ENCODE data around the gene ABCG2. TPM values are rescaled to one million over a fixed set of nuclear protein-coding genes. Genes with fewer than 3 reads are reported as not detected.
A peak's percentile ranks its signal among the peaks of the same experiment; 100 is the strongest.

Gene ABCG2
- total and polyA plus RNA-seq, 5 donors from 2014 or later: 0.27 to 0.69 (median 0.48) TPM

DNA sequence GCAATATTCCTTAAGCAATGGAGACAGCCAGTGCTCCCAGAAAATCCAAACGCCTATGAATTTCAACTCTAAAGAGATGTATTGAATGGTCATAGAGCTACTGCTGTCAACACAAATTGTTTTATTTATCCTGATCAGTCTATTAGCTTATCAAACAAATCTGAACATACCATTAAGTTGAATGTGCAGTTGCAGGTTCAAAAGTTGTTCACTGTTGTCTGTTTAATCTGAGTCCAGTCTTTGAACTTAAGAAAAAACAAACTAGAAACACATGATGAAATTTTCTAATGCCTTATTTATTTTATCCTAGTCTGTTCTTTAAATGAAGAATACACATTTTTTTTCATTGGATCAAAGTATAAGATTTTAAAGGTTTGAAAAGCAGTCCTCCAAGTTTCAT, 77.8 kb downstream of the ABCG2 start:
- Mint-ChIP-seq H3K4me3 (no peak overlapping the region), H3K27me3 (no peaks in the 10 kb centered on the region), H3K27ac (no peak overlapping the region), H3K4me1 (no peaks in the 10 kb centered on the region), H3K9me3 (no peaks in the 10 kb centered on the region), H3K36me3 (peaks cover 18% of the 10 kb centered on the region)
- Histone ChIP-seq H3K36me3 (ENCODE audit: control insufficient read depth, insufficient read depth, low read length) (peaks cover 5% of the 10 kb centered on the region), H3K4me1 (ENCODE audit: control insufficient read depth, insufficient read depth, low read length, poor library complexity, severe bottlenecking) (no peaks in the 10 kb centered on the region), H3K27ac (ENCODE audit: insufficient read depth, low read length, poor library complexity, severe bottlenecking) (no peak overlapping the region), H3K4me3 (ENCODE audit: low read depth, low read length) (no peak overlapping the region), H3K9me3 (ENCODE audit: control insufficient read depth in 2 of 2, low read length in 2 of 2) (no peaks in the 10 kb centered on the region), H3K27me3 (ENCODE audit: control insufficient read depth, insufficient read depth, low read length) (no peaks in the 10 kb centered on the region)
- DNase-seq (no peak), ATAC-seq (ENCODE audit: low read depth in 2 of 2) (no peak)

DNA sequence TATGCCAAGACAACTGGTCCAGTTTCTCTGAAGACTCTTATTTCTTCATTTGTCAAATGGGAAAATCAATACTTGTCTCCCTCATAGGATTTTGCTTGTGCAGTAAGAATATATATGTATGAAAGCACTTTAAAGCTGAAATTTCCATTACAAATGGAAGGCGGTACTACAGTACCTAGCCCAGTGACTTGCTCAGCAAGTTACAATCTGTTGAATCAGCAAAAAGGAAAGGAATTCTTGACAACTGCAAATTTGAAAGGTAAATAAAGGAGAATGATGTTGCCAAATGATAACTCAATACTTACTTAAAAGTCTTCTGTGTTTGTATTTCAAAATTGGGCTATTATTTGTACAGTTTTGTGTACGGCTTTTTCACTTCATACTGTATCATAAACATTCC, 79.9 kb downstream of the ABCG2 start:
- Histone ChIP-seq H3K9me3 (ENCODE audit: control insufficient read depth in 2 of 2, low read length in 2 of 2) (no peaks in the 10 kb centered on the region), H3K4me3 (ENCODE audit: low read depth, low read length) (no peak overlapping the region), H3K36me3 (ENCODE audit: control insufficient read depth, insufficient read depth, low read length) (peaks cover 10% of the 10 kb centered on the region), H3K27me3 (ENCODE audit: control insufficient read depth, insufficient read depth, low read length) (no peaks in the 10 kb centered on the region), H3K27ac (ENCODE audit: insufficient read depth, low read length, poor library complexity, severe bottlenecking) (no peak overlapping the region), H3K4me1 (ENCODE audit: control insufficient read depth, insufficient read depth, low read length, poor library complexity, severe bottlenecking) (no peaks in the 10 kb centered on the region)
- H3K9me3 Mint-ChIP-seq: peaks cover 0 to 1% (median 0%) of the 10 kb centered on the region in 7 donors
- H3K27me3 Mint-ChIP-seq: no peaks in the 10 kb centered on the region
- no peak for DNase-seq
- peaks cover 33% of the 10 kb centered on the region for H3K36me3 Mint-ChIP-seq
- no peak overlapping the region for H3K4me3 Mint-ChIP-seq
- no peak for ATAC-seq (ENCODE audit: low read depth in 2 of 2)
- no peak overlapping the region for H3K27ac Mint-ChIP-seq
- no peaks in the 10 kb centered on the region for H3K4me1 Mint-ChIP-seq

DNA sequence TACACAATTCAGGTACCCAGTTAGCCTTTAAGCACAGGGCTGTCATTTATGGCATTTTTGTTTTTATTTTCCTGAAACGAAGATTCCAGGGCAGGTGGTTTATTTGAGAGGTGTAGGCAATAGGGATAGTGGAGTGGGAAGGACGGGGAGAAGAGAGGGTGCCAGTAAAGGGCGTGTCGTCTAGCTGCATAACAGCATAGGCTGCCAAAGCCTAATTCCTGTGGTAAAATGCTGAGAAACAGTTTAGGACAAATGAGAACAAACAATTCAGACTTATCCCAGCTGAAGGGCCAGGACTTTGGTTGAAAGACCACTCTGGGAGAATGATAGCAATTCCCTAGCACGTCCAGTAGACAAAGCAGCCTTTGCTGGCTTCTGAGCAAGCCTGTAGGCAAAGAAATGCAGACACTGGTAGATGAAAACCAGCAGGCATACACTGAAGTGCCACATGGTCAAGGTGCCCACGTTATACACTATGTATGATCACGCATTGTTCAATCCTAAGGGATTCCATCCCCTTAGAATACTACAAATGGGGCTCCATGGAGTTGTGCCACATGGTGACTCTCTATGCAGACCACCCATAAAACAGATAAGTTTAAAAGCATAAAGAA, 80.4 kb downstream of the ABCG2 start:
- no peak overlapping the region for H3K27ac ChIP-seq (ENCODE audit: insufficient read depth, low read length, poor library complexity, severe bottlenecking)
- Mint-ChIP-seq H3K9me3 (peaks cover 0 to 1% (median 0%) of the 10 kb centered on the region in 7 donors), H3K27ac (no peak overlapping the region), H3K4me3 (no peak overlapping the region), H3K36me3 (peaks cover 33% of the 10 kb centered on the region), H3K4me1 (no peaks in the 10 kb centered on the region), H3K27me3 (no peaks in the 10 kb centered on the region)
- peaks cover 10% of the 10 kb centered on the region for H3K36me3 ChIP-seq (ENCODE audit: control insufficient read depth, insufficient read depth, low read length)
- no peaks in the 10 kb centered on the region for H3K9me3 ChIP-seq (ENCODE audit: control insufficient read depth in 2 of 2, low read length in 2 of 2)
- no peaks in the 10 kb centered on the region for H3K27me3 ChIP-seq (ENCODE audit: control insufficient read depth, insufficient read depth, low read length)
- no peak overlapping the region for H3K4me3 ChIP-seq (ENCODE audit: low read depth, low read length)
- no peak for DNase-seq
- no peak for ATAC-seq (ENCODE audit: low read depth in 2 of 2)
- H3K4me1 ChIP-seq (ENCODE audit: control insufficient read depth, insufficient read depth, low read length, poor library complexity, severe bottlenecking): no peaks in the 10 kb centered on the region

DNA sequence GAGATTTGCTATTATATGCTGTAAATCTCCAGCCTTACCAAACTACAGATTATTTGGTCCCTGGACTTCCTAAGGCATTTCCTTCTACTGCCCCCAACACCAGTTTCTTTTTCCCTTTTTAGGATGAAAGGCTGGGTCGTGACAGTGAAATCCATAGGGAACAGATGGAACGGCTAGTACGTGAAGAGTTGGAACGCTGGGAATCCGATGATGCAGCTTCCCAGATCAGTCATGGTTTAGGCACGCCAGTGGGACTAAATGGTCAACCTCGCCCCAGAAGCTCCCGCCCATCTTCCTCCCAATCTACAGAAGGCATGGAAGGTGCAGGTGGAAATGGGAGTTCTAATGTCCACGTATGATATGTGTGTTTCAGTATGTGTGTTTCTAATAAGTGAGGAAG, 83.1 kb downstream of the ABCG2 start:
- Histone ChIP-seq H3K4me3 (ENCODE audit: low read depth, low read length) (no peak overlapping the region), H3K9me3 (ENCODE audit: control insufficient read depth in 2 of 2, low read length in 2 of 2) (peaks cover 3 to 7% of the 10 kb centered on the region in 2 experiments), H3K27me3 (ENCODE audit: control insufficient read depth, insufficient read depth, low read length) (no peaks in the 10 kb centered on the region), H3K4me1 (ENCODE audit: control insufficient read depth, insufficient read depth, low read length, poor library complexity, severe bottlenecking) (no peaks in the 10 kb centered on the region), H3K27ac (ENCODE audit: insufficient read depth, low read length, poor library complexity, severe bottlenecking) (no peak overlapping the region), H3K36me3 (ENCODE audit: control insufficient read depth, insufficient read depth, low read length) (peaks cover 26% of the 10 kb centered on the region)
- Mint-ChIP-seq H3K4me3 (no peak overlapping the region), H3K4me1 (no peaks in the 10 kb centered on the region), H3K27me3 (no peaks in the 10 kb centered on the region), H3K9me3 (peaks cover 0 to 7% (median 3%) of the 10 kb centered on the region in 7 donors), H3K27ac (no peak overlapping the region), H3K36me3 (peaks cover 51% of the 10 kb centered on the region)
- DNase-seq: no peak
- ATAC-seq (ENCODE audit: low read depth in 2 of 2): no peak

DNA sequence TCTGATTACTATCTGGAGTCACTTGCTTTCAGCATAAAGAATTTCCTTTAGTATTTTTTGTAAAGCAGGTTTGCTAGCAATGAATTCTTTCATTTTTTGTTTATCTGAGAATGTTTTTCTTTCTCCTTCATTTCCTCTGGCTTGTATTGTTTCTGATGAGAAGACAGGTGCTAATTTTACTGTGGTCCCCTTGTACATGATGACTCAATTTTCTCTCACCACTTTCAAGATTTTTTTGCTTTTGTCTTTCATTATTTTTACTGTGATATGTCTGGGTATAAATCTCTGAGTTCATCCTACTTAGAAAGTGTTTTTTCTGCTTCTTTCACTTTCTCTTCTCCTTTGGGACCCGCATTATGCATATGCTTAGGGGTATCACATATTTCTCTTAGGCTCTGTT, 88.4 kb downstream of the ABCG2 start:
- Histone ChIP-seq H3K36me3 (ENCODE audit: control insufficient read depth, insufficient read depth, low read length) (peaks cover 55% of the 10 kb centered on the region), H3K4me3 (ENCODE audit: low read depth, low read length) (no peak overlapping the region), H3K9me3 (ENCODE audit: control insufficient read depth in 2 of 2, low read length in 2 of 2) (peaks cover 3 to 7% of the 10 kb centered on the region in 2 experiments), H3K27me3 (ENCODE audit: control insufficient read depth, insufficient read depth, low read length) (no peaks in the 10 kb centered on the region), H3K4me1 (ENCODE audit: control insufficient read depth, insufficient read depth, low read length, poor library complexity, severe bottlenecking) (no peaks in the 10 kb centered on the region), H3K27ac (ENCODE audit: insufficient read depth, low read length, poor library complexity, severe bottlenecking) (no peak overlapping the region)
- ATAC-seq (ENCODE audit: low read depth in 2 of 2) (no peak), DNase-seq (no peak)
- Mint-ChIP-seq H3K36me3 (peaks cover 68% of the 10 kb centered on the region), H3K9me3 (peaks cover 0 to 16% (median 4%) of the 10 kb centered on the region in 7 donors), H3K27me3 (no peaks in the 10 kb centered on the region), H3K4me3 (no peak overlapping the region), H3K4me1 (peaks cover 0 to 5% (median 0%) of the 10 kb centered on the region in 4 donors), H3K27ac (peak overlapping the region in 1 of 3 donors; percentile 22)

DNA sequence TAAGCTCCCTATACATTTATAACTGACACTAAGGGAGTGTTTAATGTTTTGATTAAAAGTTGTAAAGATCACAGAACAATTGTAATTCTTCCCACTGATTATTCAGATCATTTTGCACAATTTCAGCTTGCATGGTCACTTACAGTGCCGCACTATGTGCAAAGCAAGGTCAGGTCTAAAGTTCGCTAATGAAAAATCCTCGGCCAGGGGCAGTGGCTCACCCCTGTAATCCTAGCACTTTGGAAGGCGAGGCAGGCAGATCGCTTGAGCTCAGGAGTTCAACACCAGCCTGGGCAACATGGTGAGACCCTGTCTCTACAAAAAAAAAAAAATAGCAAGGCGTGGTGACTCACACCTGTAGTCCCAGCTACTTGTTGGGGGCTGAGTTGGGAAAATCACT, 94.0 kb downstream of the ABCG2 start:
- no peaks in the 10 kb centered on the region for H3K27me3 Mint-ChIP-seq
- Histone ChIP-seq H3K36me3 (ENCODE audit: control insufficient read depth, insufficient read depth, low read length) (peaks cover 54% of the 10 kb centered on the region), H3K4me3 (ENCODE audit: low read depth, low read length) (no peak overlapping the region), H3K27me3 (ENCODE audit: control insufficient read depth, insufficient read depth, low read length) (no peaks in the 10 kb centered on the region), H3K27ac (ENCODE audit: insufficient read depth, low read length, poor library complexity, severe bottlenecking) (no peak overlapping the region), H3K9me3 (ENCODE audit: control insufficient read depth in 2 of 2, low read length in 2 of 2) (no peaks in the 10 kb centered on the region), H3K4me1 (ENCODE audit: control insufficient read depth, insufficient read depth, low read length, poor library complexity, severe bottlenecking) (no peaks in the 10 kb centered on the region)
- H3K9me3 Mint-ChIP-seq: peaks cover 0 to 9% (median 0%) of the 10 kb centered on the region in 7 donors
- no peak for DNase-seq
- H3K4me1 Mint-ChIP-seq: no peaks in the 10 kb centered on the region
- no peak overlapping the region for H3K27ac Mint-ChIP-seq
- H3K36me3 Mint-ChIP-seq: peaks cover 51% of the 10 kb centered on the region
- ATAC-seq (ENCODE audit: low read depth in 2 of 2): no peak
- no peak overlapping the region for H3K4me3 Mint-ChIP-seq

DNA sequence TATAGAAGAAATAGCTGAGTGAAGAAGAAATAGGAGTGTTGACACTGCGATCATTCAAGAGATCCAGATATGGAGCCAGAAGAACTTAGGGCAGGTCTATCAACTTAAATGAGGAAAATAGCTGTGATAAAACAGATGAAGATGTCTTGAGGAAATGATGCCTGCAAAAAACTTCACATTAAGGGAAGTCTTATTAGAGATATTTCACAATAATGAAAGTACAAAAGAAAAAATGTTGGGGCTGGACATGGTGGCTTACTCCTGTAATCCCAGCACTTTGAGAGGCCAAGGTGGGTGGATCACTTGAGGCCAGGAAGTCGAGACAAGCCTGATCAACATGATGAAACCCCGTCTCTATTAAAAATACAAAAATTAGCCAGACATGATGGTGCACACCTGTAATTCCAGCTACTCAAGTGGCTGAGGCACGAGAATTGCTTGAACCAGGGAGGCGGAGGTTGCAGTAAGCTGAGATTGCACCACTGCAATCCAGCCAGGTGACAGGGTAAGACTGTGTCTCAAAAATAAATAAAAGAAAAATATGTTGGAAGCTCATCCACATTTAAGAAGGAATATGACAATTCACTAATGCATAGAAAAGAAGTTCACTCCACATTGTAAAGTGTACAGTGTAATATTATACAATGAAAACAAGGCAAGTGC, 94.7 kb downstream of the ABCG2 start:
- Mint-ChIP-seq H3K27me3 (no peaks in the 10 kb centered on the region), H3K4me3 (no peak overlapping the region), H3K27ac (no peak overlapping the region), H3K9me3 (peaks cover 0 to 9% (median 0%) of the 10 kb centered on the region in 7 donors), H3K4me1 (no peaks in the 10 kb centered on the region), H3K36me3 (peaks cover 47% of the 10 kb centered on the region)
- no peaks in the 10 kb centered on the region for H3K27me3 ChIP-seq (ENCODE audit: control insufficient read depth, insufficient read depth, low read length)
- H3K4me3 ChIP-seq (ENCODE audit: low read depth, low read length): no peak overlapping the region
- DNase-seq (no peak), ATAC-seq (ENCODE audit: low read depth in 2 of 2) (no peak)
- H3K36me3 ChIP-seq (ENCODE audit: control insufficient read depth, insufficient read depth, low read length): peaks cover 50% of the 10 kb centered on the region
- no peaks in the 10 kb centered on the region for H3K9me3 ChIP-seq (ENCODE audit: control insufficient read depth in 2 of 2, low read length in 2 of 2)
- H3K4me1 ChIP-seq (ENCODE audit: control insufficient read depth, insufficient read depth, low read length, poor library complexity, severe bottlenecking): no peaks in the 10 kb centered on the region
- H3K27ac ChIP-seq (ENCODE audit: insufficient read depth, low read length, poor library complexity, severe bottlenecking): no peak overlapping the region

DNA sequence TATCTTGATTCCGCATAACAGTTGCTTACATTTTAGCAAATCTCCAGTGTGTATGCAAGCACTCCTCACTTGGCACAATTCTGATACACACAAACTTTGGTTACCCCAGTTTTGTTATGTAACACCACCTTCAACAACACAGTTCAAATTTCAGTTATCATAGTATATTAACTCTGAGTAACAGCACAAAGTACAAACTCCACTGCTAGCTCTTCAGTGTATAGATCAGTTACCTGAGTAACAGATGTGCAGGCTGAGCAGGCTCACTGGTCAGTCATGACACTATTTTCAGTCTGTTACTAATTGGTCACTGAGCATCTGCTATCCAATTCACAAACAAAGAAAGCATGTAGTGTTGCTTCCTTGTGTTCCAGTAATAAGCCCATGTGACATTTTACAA, 95.6 kb downstream of the ABCG2 start:
- no peaks in the 10 kb centered on the region for H3K9me3 ChIP-seq (ENCODE audit: control insufficient read depth in 2 of 2, low read length in 2 of 2)
- Mint-ChIP-seq H3K27ac (peak overlapping the region in 1 of 3 donors; percentile 26), H3K4me3 (no peak overlapping the region), H3K36me3 (peaks cover 39% of the 10 kb centered on the region), H3K4me1 (no peaks in the 10 kb centered on the region), H3K27me3 (no peaks in the 10 kb centered on the region), H3K9me3 (peaks cover 0 to 4% (median 0%) of the 10 kb centered on the region in 7 donors)
- no peaks in the 10 kb centered on the region for H3K4me1 ChIP-seq (ENCODE audit: control insufficient read depth, insufficient read depth, low read length, poor library complexity, severe bottlenecking)
- no peak for ATAC-seq (ENCODE audit: low read depth in 2 of 2)
- H3K27ac ChIP-seq (ENCODE audit: insufficient read depth, low read length, poor library complexity, severe bottlenecking): no peak overlapping the region
- no peaks in the 10 kb centered on the region for H3K27me3 ChIP-seq (ENCODE audit: control insufficient read depth, insufficient read depth, low read length)
- peaks cover 44% of the 10 kb centered on the region for H3K36me3 ChIP-seq (ENCODE audit: control insufficient read depth, insufficient read depth, low read length)
- no peak overlapping the region for H3K4me3 ChIP-seq (ENCODE audit: low read depth, low read length)
- DNase-seq: no peak

Measured in CD4-positive, CD25-positive, alpha-beta regulatory T cell (primary cell).